Lung (tissue), 12 donors: ENCODE measurements around the gene ZNF593OS. TPM values are rescaled to one million over a fixed set of nuclear protein-coding genes. Genes with fewer than 3 reads are reported as not detected.

ENCODE experiments used
- ATAC-seq: fragments of 200-7000 bp; cut with Tn5 transposase; one replicate; pipeline ENCODE4 v1.9.1; 2020; ENCODE audit warnings: moderate number of reproducible peaks; ENCODE audit not compliant: insufficient read depth, low FRiP score
- DNase-seq, 3 donors: peaks; one replicate each; pipeline ENCODE4 v3.0.0-alpha.2; 2013 to 2017
- H3K27ac ChIP-seq, 2 donors: one replicate each; pipeline ENCODE4 v1.5.1; 2013; ENCODE audit warnings: mild to moderate bottlenecking in 2 of 2, moderate library complexity in 2 of 2, control low read depth in 1 of 2, inconsistent platforms in 1 of 2, low read depth in 1 of 2, low read length in 1 of 2
- H3K27me3 ChIP-seq, 3 donors: one replicate each; pipeline ENCODE4 v1.5.1; 2013; ENCODE audit warnings: low read length in 2 of 3; ENCODE audit not compliant: control insufficient read depth in 3 of 3, insufficient read depth in 3 of 3
- H3K36me3 ChIP-seq, 4 donors: one replicate each; pipeline ENCODE4 v1.5.1; 2013; ENCODE audit warnings: low read length in 4 of 4, mild to moderate bottlenecking in 1 of 4, moderate library complexity in 1 of 4; ENCODE audit not compliant: control insufficient read depth in 4 of 4, insufficient read depth in 4 of 4
- H3K4me1 ChIP-seq, 5 donors: one replicate each; pipeline ENCODE4 v1.5.1; 2013; ENCODE audit warnings: low read length in 5 of 5, mild to moderate bottlenecking in 2 of 5, moderate library complexity in 1 of 5; ENCODE audit not compliant: control insufficient read depth in 5 of 5, insufficient read depth in 5 of 5
- H3K4me3 ChIP-seq: one replicate; pipeline ENCODE4 v1.5.1; 2013; ENCODE audit warnings: mild to moderate bottlenecking, control low read depth, moderate library complexity
- H3K9ac ChIP-seq, 2 donors: one replicate each; pipeline ENCODE4 v1.5.1; 2013; ENCODE audit warnings: low read length in 2 of 2, control low read depth in 1 of 2; ENCODE audit not compliant: insufficient read depth in 1 of 2
- H3K9me3 ChIP-seq, 4 donors: one replicate each; pipeline ENCODE4 v1.5.1; 2013; ENCODE audit warnings: low read length in 3 of 4, mild to moderate bottlenecking in 1 of 4, moderate library complexity in 1 of 4; ENCODE audit not compliant: control insufficient read depth in 4 of 4, insufficient read depth in 3 of 4
- CTCF ChIP-seq: IDR thresholded peaks from 2 replicates; pipeline ENCODE4 v1.5.1; 2012; ENCODE audit warnings: mild to moderate bottlenecking; ENCODE audit errors: control extremely low read depth, extremely low read depth
- WGBS, 2 donors: extraction: QIAGEN DNeasy Blood & Tissue Kit; methylation state at CpG; one replicate each; pipeline ENCODE4 v1.1.7; 2013; 5-methylcytosine and 5-hydroxymethylcytosine counted together
- polyA plus RNA-seq, 2 donors: library from polyadenylated mRNA; stranded (reverse); fragments of 200-250 nt; gene quantifications; one replicate each; pipeline ENCODE4 v1.2.1, GENCODE V29; 2013
- total RNA-seq, 2 donors: library from RNA; depleted of rRNA in 1 of 2; stranded (reverse); fragments of >200 nt in 1 of 2; gene quantifications; one replicate each; pipeline ENCODE4 v1.2.1, GENCODE V29; 2014 to 2021
- donor health status: control.
- donor health status: control.
- donor health status: Bipolar disorder and iron deficiency.
- donor health status: healthy.
- donor health status: DM: yes; HTN: yes; CAD: no.

The ZNF593OS gene
- total and polyA plus RNA-seq, 4 donors = 0.29 to 0.65 TPM; not detected in 2

GRCh38 chr1:26188477-26188876 is 16.8 kb upstream of the ZNF593OS start:
- Histone ChIP-seq H3K9me3 (no peaks in the 10 kb centered on the region), H3K27me3 (no peaks in the 10 kb centered on the region), H3K4me1 (no peaks in the 10 kb centered on the region), H3K36me3 (peaks cover 0 to 10% (median 0%) of the 10 kb centered on the region in 4 donors), H3K9ac (no peak overlapping the region), H3K4me3 (no peak overlapping the region), H3K27ac (no peak overlapping the region)
- TF ChIP-seq CTCF = no peak
- DNase-seq (no peak), ATAC-seq (no peak)
- 95 to 96% methylated on average over 8 of the region's 8 CpGs for WGBS, 2 donors

- 92 to 94% methylated on average over 6 of the region's 6 CpGs for WGBS, 2 donors
- no peak overlapping the region for H3K9ac ChIP-seq
- no peak for DNase-seq
- no peak for ATAC-seq
- TF ChIP-seq CTCF = no peak
- no peaks in the 10 kb centered on the region for H3K4me1 ChIP-seq
- no peaks in the 10 kb centered on the region for H3K9me3 ChIP-seq
- no peaks in the 10 kb centered on the region for H3K27me3 ChIP-seq
- H3K27ac ChIP-seq = no peak overlapping the region
- no peak overlapping the region for H3K4me3 ChIP-seq
- H3K36me3 ChIP-seq = peaks cover 0 to 14% (median 0%) of the 10 kb centered on the region in 4 donors
Measured at GRCh38 chr1:26187882-26188281, 16.2 kb upstream of the ZNF593OS start.

- TF ChIP-seq CTCF = no peak
Measured at GRCh38 chr1:26184883-26185282, 13.3 kb upstream of the ZNF593OS start.

GRCh38 chr1:26184086-26184485 is 12.5 kb upstream of the ZNF593OS start:
- no peak for TF ChIP-seq CTCF
- no peak for ATAC-seq

More at GRCh38 chr1:26184883-26185282, 13.3 kb upstream of the ZNF593OS start:
- ATAC-seq = no peak
- no peak for DNase-seq
- Histone ChIP-seq H3K27ac (no peak overlapping the region), H3K27me3 (no peaks in the 10 kb centered on the region), H3K9ac (no peak overlapping the region), H3K9me3 (no peaks in the 10 kb centered on the region), H3K4me1 (no peaks in the 10 kb centered on the region), H3K36me3 (peaks cover 0 to 24% (median 0%) of the 10 kb centered on the region in 4 donors), H3K4me3 (no peak overlapping the region)
- whole genome bisulfite sequencing, 2 donors = 95 to 96% methylated on average over 21 of the region's 21 CpGs

More at GRCh38 chr1:26184086-26184485, 12.5 kb upstream of the ZNF593OS start:
- 90 to 92% methylated on average over 7 of the region's 7 CpGs for WGBS, 2 donors
- no peaks in the 10 kb centered on the region for H3K9me3 ChIP-seq
- no peaks in the 10 kb centered on the region for H3K27me3 ChIP-seq
- H3K9ac ChIP-seq = no peak overlapping the region
- H3K36me3 ChIP-seq = peaks cover 0 to 24% (median 0%) of the 10 kb centered on the region in 4 donors
- no peaks in the 10 kb centered on the region for H3K4me1 ChIP-seq
- H3K4me3 ChIP-seq = no peak overlapping the region
- no peak for DNase-seq
- H3K27ac ChIP-seq = no peak overlapping the region
